Hepatocyte (in vitro differentiated cells): Measurements from ENCODE around the gene MYL7. TPM values are rescaled to one million over a fixed set of nuclear protein-coding genes. Genes with fewer than 3 reads are reported as not detected.

Experiments
- DNase-seq: peaks from one replicate; pipeline ENCODE4 v3.0.0-alpha.2; 2016; ENCODE audit warnings: low spot score
- H2AFZ ChIP-seq: fragments of 200-600 bp; sonication (generic); 2 replicates; pipeline ENCODE4 v1.6.0; 2016; ENCODE audit warnings: antibody characterized with exemption, mild to moderate bottlenecking
- H3K27ac ChIP-seq: fragments of 200-600 bp; sonication (generic); 2 replicates; pipeline ENCODE4 v1.5.1; 2016; ENCODE audit warnings: mild to moderate bottlenecking
- H3K27me3 ChIP-seq: fragments of 200-600 bp; sonication (generic); 2 replicates; pipeline ENCODE4 v1.6.1; 2016
- H3K36me3 ChIP-seq: fragments of 200-600 bp; sonication (generic); replicated peaks from 2 replicates; pipeline ENCODE4 v1.5.1; 2016; ENCODE audit warnings: low read depth; ENCODE audit not compliant: insufficient read depth
- H3K4me1 ChIP-seq: fragments of 200-600 bp; sonication (generic); 2 replicates; pipeline ENCODE4 v1.5.1; 2016; ENCODE audit warnings: mild to moderate bottlenecking, moderate library complexity; ENCODE audit not compliant: insufficient read depth
- H3K4me2 ChIP-seq: fragments of 200-600 bp; sonication (generic); 2 replicates; pipeline ENCODE4 v1.6.0; 2016
- H3K4me3 ChIP-seq: fragments of 200-600 bp; sonication (generic); 2 replicates; pipeline ENCODE4 v1.5.1; 2016; ENCODE audit warnings: mild to moderate bottlenecking
- H3K79me2 ChIP-seq: fragments of 200-600 bp; sonication (generic); 2 replicates; pipeline ENCODE4 v1.6.0; 2017; ENCODE audit warnings: mild to moderate bottlenecking
- H3K9me2 ChIP-seq: fragments of 200-600 bp; sonication (generic); replicated peaks from 2 replicates; pipeline ENCODE4 v1.6.0; 2017; ENCODE audit warnings: mild to moderate bottlenecking; ENCODE audit not compliant: insufficient read depth
- H3K9me3 ChIP-seq: fragments of 200-600 bp; sonication (generic); 2 replicates; pipeline ENCODE4 v1.5.1; 2016; ENCODE audit warnings: low read depth, mild to moderate bottlenecking
- H4K20me1 ChIP-seq: fragments of 200-600 bp; sonication (generic); 2 replicates; pipeline ENCODE4 v1.6.0; 2016; ENCODE audit warnings: mild to moderate bottlenecking; ENCODE audit not compliant: insufficient read depth, poor library complexity, severe bottlenecking
- EZH2 ChIP-seq: fragments of 200-600 bp; sonication (generic); IDR thresholded peaks from 2 replicates; pipeline ENCODE4 v1.6.1; 2016; ENCODE audit warnings: antibody characterized with exemption, mild to moderate bottlenecking, borderline replicate concordance
- EZH2phosphoT487 ChIP-seq: fragments of 200-600 bp; sonication (generic); IDR thresholded peaks from one replicate; pipeline ENCODE4 v1.6.1; 2018; ENCODE audit warnings: antibody characterized with exemption, mild to moderate bottlenecking, low read depth, moderate library complexity; ENCODE audit not compliant: unreplicated experiment, severe bottlenecking
- WGBS: methylation state at CpG from one replicate; pipeline ENCODE4 v1.1.6; 2016; ENCODE audit warnings: low lambda C conversion rate; ENCODE audit errors: missing lambda C conversion rate; 5-methylcytosine and 5-hydroxymethylcytosine counted together
- polyA plus RNA-seq: library from polyadenylated mRNA; unstranded; fragments of >200 nt; fragmentation: Nextera tagmentation; extraction: Ambion mirVana; gene quantifications from 2 replicates; pipeline ENCODE4 v1.2.1, GENCODE V29; 2016
- total RNA-seq: library from RNA; depleted of rRNA; stranded (reverse); fragments of >200 nt; gene quantifications from 2 replicates; pipeline ENCODE4 v1.2.3, GENCODE V29; 2014
- TF ChIP-seq, protein P1 (sequence below): fragments of 200-600 bp; sonication (generic); IDR thresholded peaks from 2 replicates; pipeline ENCODE4 v1.5.1; 2016; ENCODE audit warnings: antibody characterized with exemption, mild to moderate bottlenecking; ENCODE audit not compliant: poor library complexity

Gene MYL7
- total and polyA plus RNA-seq, 2 experiments from 2014 or later: 5.2 to 8.9 TPM

DNA sequence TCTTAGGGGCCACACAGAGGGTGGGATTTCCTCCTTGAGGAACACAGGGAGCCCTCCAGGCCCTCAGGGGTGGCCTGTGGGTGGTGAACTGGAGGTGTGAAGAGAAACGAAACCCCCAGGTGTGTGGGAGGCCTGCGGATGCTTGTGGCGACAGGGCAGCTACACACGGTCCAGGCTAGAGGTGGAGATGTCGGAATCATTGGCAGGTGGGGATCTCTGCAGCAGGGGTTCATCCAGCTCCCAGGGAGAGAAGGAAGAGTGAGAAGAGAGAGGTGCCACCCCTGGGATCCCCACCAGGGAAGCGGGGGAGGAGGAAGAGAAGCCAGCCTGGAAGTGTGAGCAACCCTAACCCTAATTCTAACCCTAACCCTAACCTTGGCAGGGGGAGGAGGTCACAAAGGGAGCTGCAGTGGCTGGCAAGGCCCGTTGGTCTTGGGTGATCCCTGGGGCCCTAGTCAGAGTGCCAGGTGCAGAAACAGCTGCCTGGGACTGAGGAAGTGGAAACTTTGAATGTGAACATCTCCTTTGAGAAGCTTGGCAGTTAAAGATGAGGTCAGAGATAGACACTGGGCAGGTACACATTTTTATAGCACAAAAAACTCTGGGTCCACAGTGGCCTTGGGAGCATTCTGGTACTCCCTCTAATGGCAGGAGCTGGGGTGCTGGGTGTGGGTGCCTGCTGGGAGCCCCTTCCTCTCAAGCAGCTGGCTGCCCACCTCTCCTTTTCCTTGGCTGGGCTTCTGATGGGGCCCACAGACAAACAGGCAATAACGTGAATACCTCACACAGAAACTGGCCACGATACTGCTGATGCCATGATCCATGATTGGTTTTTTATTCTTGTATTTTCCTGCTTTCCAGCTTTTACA is 43.8 kb downstream of the MYL7 start:
- no peaks in the 10 kb centered on the region for H3K9me3 ChIP-seq
- 85% methylated on average over 9 of the region's 9 CpGs for WGBS
- H3K79me2 ChIP-seq: no peaks in the 10 kb centered on the region
- H3K36me3 ChIP-seq: no peaks in the 10 kb centered on the region
- no peaks in the 10 kb centered on the region for H3K27me3 ChIP-seq
- no peak for DNase-seq
- no peak overlapping the region for H3K4me3 ChIP-seq
- no peaks in the 10 kb centered on the region for H3K9me2 ChIP-seq
- TF ChIP-seq EZH2phosphoT487: no peak
- TF ChIP-seq, protein P1, sequence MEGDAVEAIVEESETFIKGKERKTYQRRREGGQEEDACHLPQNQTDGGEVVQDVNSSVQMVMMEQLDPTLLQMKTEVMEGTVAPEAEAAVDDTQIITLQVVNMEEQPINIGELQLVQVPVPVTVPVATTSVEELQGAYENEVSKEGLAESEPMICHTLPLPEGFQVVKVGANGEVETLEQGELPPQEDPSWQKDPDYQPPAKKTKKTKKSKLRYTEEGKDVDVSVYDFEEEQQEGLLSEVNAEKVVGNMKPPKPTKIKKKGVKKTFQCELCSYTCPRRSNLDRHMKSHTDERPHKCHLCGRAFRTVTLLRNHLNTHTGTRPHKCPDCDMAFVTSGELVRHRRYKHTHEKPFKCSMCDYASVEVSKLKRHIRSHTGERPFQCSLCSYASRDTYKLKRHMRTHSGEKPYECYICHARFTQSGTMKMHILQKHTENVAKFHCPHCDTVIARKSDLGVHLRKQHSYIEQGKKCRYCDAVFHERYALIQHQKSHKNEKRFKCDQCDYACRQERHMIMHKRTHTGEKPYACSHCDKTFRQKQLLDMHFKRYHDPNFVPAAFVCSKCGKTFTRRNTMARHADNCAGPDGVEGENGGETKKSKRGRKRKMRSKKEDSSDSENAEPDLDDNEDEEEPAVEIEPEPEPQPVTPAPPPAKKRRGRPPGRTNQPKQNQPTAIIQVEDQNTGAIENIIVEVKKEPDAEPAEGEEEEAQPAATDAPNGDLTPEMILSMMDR: no peak
- no peak for TF ChIP-seq EZH2
- H2AFZ ChIP-seq: no peak overlapping the region
- H3K27ac ChIP-seq: no peak overlapping the region
- H3K4me1 ChIP-seq: peaks cover 5% of the 10 kb centered on the region
- no peaks in the 10 kb centered on the region for H4K20me1 ChIP-seq
- H3K4me2 ChIP-seq: no peak overlapping the region

DNA sequence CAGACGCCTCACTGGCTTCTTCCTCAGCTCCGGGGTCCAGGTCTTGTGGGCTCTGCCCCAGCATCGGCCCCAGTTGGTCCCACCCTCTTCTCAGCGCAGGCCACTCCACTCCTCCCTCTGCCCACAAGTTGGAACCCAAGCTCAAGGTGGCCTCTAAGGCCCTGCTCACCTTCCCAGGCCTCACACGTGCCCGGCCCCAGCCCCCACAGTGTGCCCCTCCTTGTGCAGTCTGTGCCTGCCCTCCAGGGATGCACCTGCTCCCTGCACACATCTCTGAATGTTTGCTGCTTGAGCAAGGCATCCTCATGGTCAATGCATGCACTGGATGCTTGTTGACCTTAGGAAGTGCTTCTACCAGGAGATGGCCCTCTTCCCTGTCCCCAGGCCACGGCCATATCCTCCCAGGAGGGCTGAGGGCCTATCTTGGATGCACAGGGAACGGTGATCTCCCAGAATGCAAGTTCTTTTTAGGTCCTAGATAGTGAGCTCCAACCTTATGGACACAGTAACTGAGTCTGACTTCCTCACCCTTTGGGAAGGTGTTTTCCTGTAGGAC is 44.7 kb downstream of the MYL7 start:
- H3K4me1 ChIP-seq: peaks cover 5% of the 10 kb centered on the region
- H3K9me2 ChIP-seq: no peaks in the 10 kb centered on the region
- TF ChIP-seq, protein P1: no peak
- TF ChIP-seq EZH2 (no peak), EZH2phosphoT487 (no peak)
- H3K4me2 ChIP-seq: no peak overlapping the region
- H3K27ac ChIP-seq: no peak overlapping the region
- no peak overlapping the region for H3K4me3 ChIP-seq
- H2AFZ ChIP-seq: no peak overlapping the region
- H3K9me3 ChIP-seq: no peaks in the 10 kb centered on the region
- H4K20me1 ChIP-seq: no peaks in the 10 kb centered on the region
- no peaks in the 10 kb centered on the region for H3K36me3 ChIP-seq
- H3K79me2 ChIP-seq: no peaks in the 10 kb centered on the region
- no peak for DNase-seq
- WGBS: 94% methylated on average over 6 of the region's 8 CpGs
- no peaks in the 10 kb centered on the region for H3K27me3 ChIP-seq

DNA sequence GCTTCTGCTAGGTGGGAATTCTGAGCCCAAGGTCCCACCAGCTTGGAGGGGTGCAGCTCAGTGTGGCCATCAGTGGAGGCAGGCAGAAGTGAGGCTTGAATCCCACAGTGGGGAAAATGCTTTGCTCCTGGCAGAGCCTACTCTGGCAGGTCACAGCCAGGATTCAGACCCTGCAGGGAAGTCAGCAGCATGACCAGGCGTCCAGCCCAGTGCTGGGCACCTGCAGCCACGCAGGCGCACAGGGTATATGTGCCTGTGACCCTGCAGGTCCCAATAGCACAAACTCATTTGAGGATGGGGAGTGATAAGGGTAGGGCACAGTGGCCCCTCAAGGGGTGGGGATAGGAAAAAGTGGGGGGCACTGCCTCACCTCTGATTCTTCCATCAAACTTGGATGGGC is 45.4 kb downstream of the MYL7 start:
- DNase-seq: no peak
- H3K36me3 ChIP-seq: no peaks in the 10 kb centered on the region
- H3K27me3 ChIP-seq: no peaks in the 10 kb centered on the region
- TF ChIP-seq EZH2phosphoT487 (no peak), EZH2 (no peak)
- TF ChIP-seq, protein P1: no peak
- no peaks in the 10 kb centered on the region for H4K20me1 ChIP-seq
- no peak overlapping the region for H3K4me3 ChIP-seq
- H3K4me1 ChIP-seq: peaks cover 5% of the 10 kb centered on the region
- H3K79me2 ChIP-seq: no peaks in the 10 kb centered on the region
- H3K27ac ChIP-seq: no peak overlapping the region
- 86% methylated on average over 3 of the region's 3 CpGs for WGBS
- no peaks in the 10 kb centered on the region for H3K9me3 ChIP-seq
- H3K9me2 ChIP-seq: no peaks in the 10 kb centered on the region
- no peak overlapping the region for H2AFZ ChIP-seq
- H3K4me2 ChIP-seq: no peak overlapping the region
